Stomach (tissue), 9 donors: ENCODE measurements around the gene CFAP77. TPM values are rescaled to one million over a fixed set of nuclear protein-coding genes. Genes with fewer than 3 reads are reported as not detected.

ENCODE experiments used
- DNase-seq, 2 donors: peaks; one replicate each; pipeline versions ENCODE4 v3.0.0 to v3.0.0-alpha.2; 2013 to 2019
- H3K27ac ChIP-seq, 5 donors: fragments of 200-600 bp in 4 of 5; sonication (generic) in 4 of 5; one replicate each; pipeline ENCODE4 v1.5.1; 2013 to 2019; ENCODE audit warnings: mild to moderate bottlenecking in 1 of 5, moderate library complexity in 1 of 5
- H3K27me3 ChIP-seq, 3 donors: fragments of 200-600 bp; sonication (generic); one replicate each; pipeline ENCODE4 v1.5.1; 2017 to 2019; ENCODE audit warnings: mixed run types in 1 of 3
- H3K36me3 ChIP-seq, 4 donors: fragments of 200-600 bp; sonication (generic); 1 replicate in 3 of 4; 2 replicates in 1 of 4; pipeline ENCODE4 v1.5.1; 2016 to 2019
- H3K4me1 ChIP-seq, 4 donors: fragments of 200-600 bp; sonication (generic); one replicate each; pipeline ENCODE4 v1.5.1; 2016 to 2019
- H3K4me3 ChIP-seq, 4 donors: fragments of 200-600 bp; sonication (generic) in 3 of 4; one replicate each; pipeline ENCODE4 v1.5.1; 2016 to 2019; ENCODE audit warnings: mild to moderate bottlenecking in 1 of 4
- H3K9me3 ChIP-seq, 4 donors: fragments of 200-600 bp; sonication (generic); one replicate each; pipeline ENCODE4 v1.5.1; 2016 to 2019
- CTCF ChIP-seq, 7 experiments: fragments of 450-650 bp in 4 of 7; fragments of 200-600 bp in 3 of 7; sonication (generic) in 3 of 7; IDR thresholded peaks; one replicate each; pipeline ENCODE4 v1.5.1; 2016 to 2019; ENCODE audit warnings: antibody characterized with exemption in 7 of 7, control low read depth in 2 of 7, mild to moderate bottlenecking in 1 of 7
- EP300 ChIP-seq: sonication (generic); formaldehyde crosslinking; IDR thresholded peaks from one replicate; pipeline ENCODE4 v1.6.1; 2017; ENCODE audit warnings: antibody characterized with exemption
- POLR2A ChIP-seq, 4 donors: fragments of 450-650 bp; IDR thresholded peaks; one replicate each; pipeline ENCODE4 v1.6.1; 2016; ENCODE audit warnings: antibody characterized with exemption in 4 of 4, control low read depth in 2 of 4, mild to moderate bottlenecking in 1 of 4, moderate library complexity in 1 of 4
- POLR2AphosphoS5 ChIP-seq, 3 donors: sonication (generic); formaldehyde crosslinking; IDR thresholded peaks; one replicate each; pipeline ENCODE4 v1.6.1; 2016; ENCODE audit warnings: antibody characterized with exemption in 3 of 3
- WGBS, 5 donors: extraction: QIAGEN DNeasy Blood & Tissue Kit in 3 of 5; methylation state at CpG; one replicate each; pipeline versions ENCODE4 v1.1.5 to v1.1.7; 2013 to 2018; 5-methylcytosine and 5-hydroxymethylcytosine counted together
- intact Hi-C: fragments of 100-400 bp; cut with DNase I; formaldehyde crosslinking; loops from one replicate; pipeline ENCODE4 v1.15.1; 2023; ENCODE audit warnings: low total_unique reads
- polyA plus RNA-seq, 3 donors: library from polyadenylated mRNA; stranded (reverse); fragments of 200-250 nt; gene quantifications; one replicate each; pipeline ENCODE4 v1.2.3, GENCODE V29; 2013
- total RNA-seq, 5 donors: library from RNA; depleted of rRNA; stranded (reverse); fragments of >200 nt; gene quantifications; one replicate each; pipeline versions ENCODE4 v1.1.0 to v1.2.3, GENCODE V29; 2014 to 2016
- donor health status: healthy with polysubstance abuse.
- donor health status: Bipolar disorder and iron deficiency.
- donor health status: healthy.

Gene CFAP77
- total and polyA plus RNA-seq, 8 donors: not detected

- peaks cover 8 to 43% (median 17%) of the 10 kb centered on the region in 3 donors for H3K27me3 ChIP-seq
- no peaks in the 10 kb centered on the region for H3K9me3 ChIP-seq
- TF ChIP-seq POLR2AphosphoS5 (IDR thresholded peaks at IDR 0.05): no peak
- TF ChIP-seq EP300: no peak
- no peak for TF ChIP-seq CTCF (IDR thresholded peaks at IDR 0.05)
- no peak for TF ChIP-seq POLR2A (IDR thresholded peaks at IDR 0.05)
- H3K4me1 ChIP-seq: peaks cover 0 to 7% (median 4%) of the 10 kb centered on the region in 4 donors
- H3K27ac ChIP-seq: no peak overlapping the region
- DNase-seq: no peak
- WGBS, 5 donors: 83 to 91% (median 89%) methylated on average over 6 of the region's 6 CpGs
- intact Hi-C loops: no loop called here
- H3K36me3 ChIP-seq: peaks cover 14 to 75% (median 69%) of the 10 kb centered on the region in 4 donors
- H3K4me3 ChIP-seq: no peak overlapping the region
Measured at GRCh38 chr9:132595319-132595718, 185.3 kb downstream of the CFAP77 start.

DNA sequence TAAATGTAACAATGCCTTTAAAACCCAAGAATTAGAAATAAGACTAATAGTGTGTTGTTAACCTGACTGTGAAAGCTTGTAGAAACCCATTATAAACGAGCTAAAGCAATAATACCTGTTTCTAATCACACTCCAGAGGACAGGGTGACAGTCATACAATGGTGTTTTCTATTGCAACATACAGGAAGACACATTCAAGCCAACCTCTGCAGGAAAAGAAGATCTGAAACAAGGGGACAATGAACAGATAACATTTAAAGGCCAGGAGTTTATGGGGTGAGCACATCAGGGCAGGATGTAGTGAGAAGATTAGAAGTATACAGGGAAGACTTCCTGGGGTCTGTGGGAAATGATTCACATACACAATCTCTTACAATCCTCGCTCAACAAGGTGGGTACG, 186.2 kb downstream of the CFAP77 start:
- peaks cover 20 to 83% (median 78%) of the 10 kb centered on the region in 4 donors for H3K36me3 ChIP-seq
- TF ChIP-seq CTCF (IDR thresholded peaks at IDR 0.05) (no peak), EP300 (no peak), POLR2AphosphoS5 (IDR thresholded peaks at IDR 0.05) (no peak), POLR2A (IDR thresholded peaks at IDR 0.05) (no peak)
- no peaks in the 10 kb centered on the region for H3K9me3 ChIP-seq
- peaks cover 0 to 34% (median 8%) of the 10 kb centered on the region in 3 donors for H3K27me3 ChIP-seq
- no peak for DNase-seq
- no peaks in the 10 kb centered on the region for H3K4me1 ChIP-seq
- 69 to 81% (median 69%) methylated on average over 3 of the region's 3 CpGs for WGBS, 5 donors
- H3K27ac ChIP-seq: no peak overlapping the region
- H3K4me3 ChIP-seq: no peak overlapping the region
- intact Hi-C loops: no loop called here

- peaks cover 25 to 94% (median 87%) of the 10 kb centered on the region in 4 donors for H3K36me3 ChIP-seq
- H3K4me1 ChIP-seq: no peaks in the 10 kb centered on the region
- no peak for TF ChIP-seq EP300
- no peak for TF ChIP-seq CTCF (IDR thresholded peaks at IDR 0.05)
- no peak overlapping the region for H3K4me3 ChIP-seq
- H3K27me3 ChIP-seq: peaks cover 0 to 24% (median 0%) of the 10 kb centered on the region in 3 donors
- no peak overlapping the region for H3K27ac ChIP-seq
- DNase-seq: no peak
- H3K9me3 ChIP-seq: no peaks in the 10 kb centered on the region
- WGBS, 5 donors: 91 to 95% (median 94%) methylated on average over 16 of the region's 16 CpGs
- intact Hi-C loops: no loop called here
Measured at GRCh38 chr9:132597073-132597775, 187.2 kb downstream of the CFAP77 start.

DNA sequence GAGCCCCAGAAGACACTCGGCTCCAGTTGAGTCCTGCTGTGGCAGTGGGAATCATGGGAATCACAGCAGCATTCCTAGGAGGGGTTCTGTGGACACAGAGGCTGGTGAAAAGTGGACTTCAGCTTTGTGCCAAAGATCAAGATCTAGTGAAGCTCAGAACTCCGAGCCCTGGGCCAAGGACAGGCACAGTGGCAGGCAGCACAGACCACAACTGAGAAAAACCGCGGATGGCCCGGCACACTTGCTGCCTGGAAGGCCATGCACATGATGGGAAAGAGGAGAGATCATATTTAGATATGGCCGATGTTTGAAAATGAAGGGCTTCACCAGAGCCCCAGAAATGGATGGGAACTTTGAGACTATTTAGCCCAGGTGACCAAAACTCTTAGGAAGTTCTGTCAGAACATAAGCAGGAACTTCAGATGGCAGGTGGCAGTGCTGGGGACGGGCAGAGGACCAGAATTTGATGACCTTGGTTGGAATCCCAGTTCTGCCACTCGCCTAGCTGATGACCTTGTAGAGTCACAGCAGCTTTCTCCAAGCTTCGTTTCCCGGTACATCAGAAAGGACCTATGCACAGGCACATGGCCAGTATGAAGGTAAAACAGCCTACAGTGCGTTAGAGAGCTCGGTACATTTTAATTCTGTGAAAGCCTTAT, 190.4 kb downstream of the CFAP77 start:
- no peaks in the 10 kb centered on the region for H3K4me1 ChIP-seq
- no peak overlapping the region for H3K27ac ChIP-seq
- intact Hi-C loops: no loop called here
- no peak overlapping the region for H3K4me3 ChIP-seq
- H3K9me3 ChIP-seq: no peaks in the 10 kb centered on the region
- H3K36me3 ChIP-seq: peaks cover 16 to 99% (median 93%) of the 10 kb centered on the region in 4 donors
- TF ChIP-seq CTCF (IDR thresholded peaks at IDR 0.05) (no peak), POLR2A (IDR thresholded peaks at IDR 0.05) (no peak), EP300 (no peak), POLR2AphosphoS5 (IDR thresholded peaks at IDR 0.05) (no peak)
- DNase-seq: no peak
- WGBS, 5 donors: 87 to 96% (median 94%) methylated on average over 12 of the region's 12 CpGs
- H3K27me3 ChIP-seq: no peaks in the 10 kb centered on the region
